IMR-90 (cell line): ENCODE results near the gene URB1. TPM values are rescaled to one million over a fixed set of nuclear protein-coding genes. Genes with fewer than 3 reads are reported as not detected.

Source experiments
- ATAC-seq: fragments of 200-7000 bp; cut with Tn5 transposase; 2 replicates; pipeline ENCODE4 v1.9.1; 2020; ENCODE audit warnings: low read depth, mild to moderate bottlenecking, moderate library complexity
- BruUV-seq: library from RNA; stranded (reverse); fragments of 400-500 nt; replicated peaks from 2 replicates; lab custom pipeline; 2021; lab: Mats Ljungman, UMichigan
- CTCF ChIA-PET: fragments of 300-600 bp; formaldehyde crosslinking; extraction: SDS; loops from one replicate; lab custom pipeline; 2021; ENCODE audit warnings: antibody characterized with exemption; lab: Yijun Ruan, JAX
- POLR2A ChIA-PET: fragments of 300-600 bp; sonication (Branson Sonifier 250); formaldehyde crosslinking; loops from one replicate; lab custom pipeline; 2022; ENCODE audit warnings: antibody characterized with exemption; ENCODE audit not compliant: unreplicated experiment; lab: Charles Lee
- DNase-seq: peaks from one replicate; pipeline ENCODE4 v3.0.0; 2013
- H2AFZ ChIP-seq: replicated peaks from 2 replicates; pipeline ENCODE3; 2013; ENCODE audit warnings: low read length, mild to moderate bottlenecking; ENCODE audit not compliant: poor library complexity
- H2AK5ac ChIP-seq: 2 replicates; pipeline ENCODE4 v1.6.1; 2013; ENCODE audit warnings: low read depth, low read length, inconsistent platforms
- H2AK9ac ChIP-seq: replicated peaks from 2 replicates; pipeline ENCODE3; 2013; ENCODE audit warnings: mild to moderate bottlenecking, low read depth, low read length, moderate library complexity; ENCODE audit not compliant: poor library complexity
- H2BK120ac ChIP-seq: 2 replicates; pipeline ENCODE4 v1.6.1; 2013; ENCODE audit warnings: low read depth, low read length, inconsistent platforms
- H2BK15ac ChIP-seq: 3 replicates; pipeline ENCODE4 v1.6.1; 2013; ENCODE audit warnings: low read depth, low read length, inconsistent platforms
- H2BK20ac ChIP-seq: 2 replicates; pipeline ENCODE4 v1.6.1; 2013; ENCODE audit warnings: low read depth, mild to moderate bottlenecking, inconsistent platforms, low read length, moderate library complexity
- H2BK5ac ChIP-seq: 2 replicates; pipeline ENCODE4 v1.6.1; 2013; ENCODE audit warnings: mild to moderate bottlenecking, low read depth, low read length, inconsistent platforms; ENCODE audit not compliant: poor library complexity, severe bottlenecking
- H3K14ac ChIP-seq: replicated peaks from 2 replicates; pipeline ENCODE4 v1.6.1; 2013; ENCODE audit warnings: low read depth, low read length, inconsistent platforms
- H3K18ac ChIP-seq: 2 replicates; pipeline ENCODE4 v1.6.1; 2013; ENCODE audit warnings: low read depth, low read length, control low read depth
- H3K23ac ChIP-seq: 2 replicates; pipeline ENCODE4 v1.6.1; 2013; ENCODE audit warnings: low read depth, low read length, inconsistent platforms
- H3K27ac ChIP-seq: 2 replicates; pipeline ENCODE4 v1.5.1; 2013; ENCODE audit warnings: mild to moderate bottlenecking, control low read depth, low read length; ENCODE audit not compliant: insufficient read depth
- H3K27me3 ChIP-seq: 2 replicates; pipeline ENCODE4 v1.6.1; 2013; ENCODE audit warnings: low read length; ENCODE audit not compliant: control insufficient read depth, insufficient read depth
- H3K36me3 ChIP-seq: 2 replicates; pipeline ENCODE4 v1.6.1; 2013; ENCODE audit warnings: low read length, mixed read lengths; ENCODE audit not compliant: control insufficient read depth, insufficient read depth
- H3K4ac ChIP-seq: 2 replicates; pipeline ENCODE4 v1.6.1; 2013; ENCODE audit warnings: low read depth, low read length, inconsistent platforms
- H3K4me1 ChIP-seq: 2 replicates; pipeline ENCODE4 v1.6.1; 2013; ENCODE audit warnings: low read length, mixed read lengths; ENCODE audit not compliant: control insufficient read depth, insufficient read depth
- H3K4me2 ChIP-seq: 2 replicates; pipeline ENCODE4 v1.6.1; 2013; ENCODE audit warnings: low read depth, mild to moderate bottlenecking, control low read depth, low read length, moderate library complexity
- H3K4me3 ChIP-seq: 2 replicates; pipeline ENCODE4 v1.5.1; 2013; ENCODE audit warnings: low read depth, mild to moderate bottlenecking, control low read depth, low read length, moderate library complexity; ENCODE audit not compliant: insufficient read depth
- H3K56ac ChIP-seq: 2 replicates; pipeline ENCODE4 v1.6.1; 2013; ENCODE audit warnings: low read length, inconsistent platforms; ENCODE audit not compliant: insufficient read depth; ENCODE audit errors: extremely low read depth
- H3K79me1 ChIP-seq, 2 experiments: 2 replicates each; pipeline ENCODE4 v1.6.1; 2013; ENCODE audit warnings: low read length in 2 of 2, inconsistent platforms in 1 of 2, low read depth in 1 of 2
- H3K9ac ChIP-seq: 2 replicates; pipeline ENCODE4 v1.6.1; 2013; ENCODE audit warnings: low read depth, low read length, control low read depth
- H3K9me1 ChIP-seq: 2 replicates; pipeline ENCODE4 v1.6.1; 2013; ENCODE audit warnings: low read length, inconsistent platforms; ENCODE audit not compliant: insufficient read depth
- H3K9me3 ChIP-seq: 2 replicates; pipeline ENCODE4 v1.6.1; 2013; ENCODE audit warnings: low read length; ENCODE audit not compliant: control insufficient read depth, insufficient read depth
- H4K20me1 ChIP-seq: 2 replicates; pipeline ENCODE4 v1.6.1; 2013; ENCODE audit warnings: low read length, inconsistent platforms; ENCODE audit not compliant: insufficient read depth
- H4K5ac ChIP-seq: 2 replicates; pipeline ENCODE4 v1.6.1; 2013; ENCODE audit warnings: mild to moderate bottlenecking, low read depth, low read length, control low read depth
- H4K8ac ChIP-seq, 2 experiments: 2 replicates each; pipeline ENCODE4 v1.6.1; 2013; ENCODE audit warnings: low read depth in 2 of 2, low read length in 2 of 2, control low read depth in 1 of 2, inconsistent platforms in 1 of 2
- H4K91ac ChIP-seq: 2 replicates; pipeline ENCODE4 v1.6.1; 2013; ENCODE audit warnings: low read depth, low read length, inconsistent platforms; ENCODE audit not compliant: insufficient read depth
- BHLHE40 ChIP-seq: fragments of 150-350 bp; IDR thresholded peaks from 2 replicates; pipeline ENCODE4 v1.6.1; 2016; ENCODE audit warnings: mild to moderate bottlenecking, low read depth, low read length
- CEBPB ChIP-seq: IDR thresholded peaks from 2 replicates; pipeline ENCODE4 v1.6.1; 2012; ENCODE audit warnings: low read depth, low read length, improper control_type of control experiment
- FOS ChIP-seq: fragments of 150-350 bp; IDR thresholded peaks from 2 replicates; pipeline ENCODE4 v1.6.1; 2016; ENCODE audit warnings: low read depth, low read length
- MAFK ChIP-seq: IDR thresholded peaks from 2 replicates; pipeline ENCODE4 v1.6.1; 2012; ENCODE audit warnings: low read depth, low read length, improper control_type of control experiment
- MAZ ChIP-seq: IDR thresholded peaks from 2 replicates; pipeline ENCODE4 v1.6.1; 2012; ENCODE audit warnings: low read depth, mild to moderate bottlenecking, low read length, improper control_type of control experiment, moderate library complexity, borderline replicate concordance
- MXI1 ChIP-seq: IDR thresholded peaks from 2 replicates; pipeline ENCODE4 v1.6.1; 2012; ENCODE audit warnings: low read depth, mild to moderate bottlenecking, low read length, moderate library complexity, borderline replicate concordance
- NFE2L2 ChIP-seq: fragments of 150-350 bp; IDR thresholded peaks from 2 replicates; pipeline ENCODE4 v1.6.1; 2016; ENCODE audit warnings: low read depth, mild to moderate bottlenecking, low read length
- POLR2A ChIP-seq: IDR thresholded peaks from 2 replicates; pipeline ENCODE4 v1.6.1; 2012; ENCODE audit warnings: mild to moderate bottlenecking, low read depth, low read length
- RAD21 ChIP-seq: IDR thresholded peaks from 2 replicates; pipeline ENCODE4 v1.6.1; 2012; ENCODE audit warnings: low read length, improper control_type of control experiment
- RFX5 ChIP-seq: IDR thresholded peaks from 2 replicates; pipeline ENCODE4 v1.8.0; 2012; ENCODE audit warnings: low read depth, mild to moderate bottlenecking, low read length, moderate library complexity
- SMC3 ChIP-seq: fragments of 150-350 bp; IDR thresholded peaks from 2 replicates; pipeline ENCODE4 v1.6.1; 2016; ENCODE audit warnings: low read depth, mild to moderate bottlenecking, antibody characterized with exemption, low read length, moderate library complexity
- WGBS, 2 experiments: methylation state at CpG; one replicate each; pipeline versions ENCODE4 v1.1.5 to v1.1.7; 2013; ENCODE audit warnings: missing lambda C conversion rate in 2 of 2; ENCODE audit not compliant: insufficient read length in 1 of 2; ENCODE audit errors: extremely low coverage in 2 of 2; 5-methylcytosine and 5-hydroxymethylcytosine counted together
- dilution Hi-C: fragments of 300-500 bp; cut with HindIII; formaldehyde crosslinking; loops from one replicate; pipeline ENCODE4 v1.14.3; 2018; ENCODE audit warnings: low sequenced_read_pairs; ENCODE audit not compliant: unreplicated experiment
- in situ Hi-C: fragments of 300-500 bp; cut with MboI; formaldehyde crosslinking; loops from 3 replicates; pipeline ENCODE4 v1.14.3; 2019; ENCODE audit warnings: low sequenced_read_pairs, inconsistent platforms, mixed read lengths
- intact Hi-C: fragments of 100-400 bp; cut with micrococcal nuclease; formaldehyde crosslinking; loops from 2 replicates; pipeline ENCODE4 v1.10.0; 2022
- polyA plus RNA-seq, 3 experiments: library from polyadenylated mRNA; depleted of rRNA; stranded (reverse); fragments of >200 nt; gene quantifications; 2 replicates each; pipeline ENCODE4 v1.2.3, GENCODE V29; 2012; ENCODE audit warnings: low replicate concordance in 1 of 3
- total RNA-seq: library from RNA; depleted of rRNA; stranded (reverse); fragments of >200 nt; gene quantifications from 2 replicates; pipeline ENCODE4 v1.2.3, GENCODE V29; 2012
- TF ChIP-seq, protein P1 (sequence below): fragments of 150-350 bp; IDR thresholded peaks from 2 replicates; pipeline ENCODE4 v1.6.1; 2017; ENCODE audit warnings: mild to moderate bottlenecking, antibody characterized with exemption, low read length, low read depth
- TF ChIP-seq, protein P2 (sequence below): fragments of 150-350 bp; IDR thresholded peaks from 2 replicates; pipeline ENCODE4 v1.6.1; 2016; ENCODE audit warnings: low read depth, mild to moderate bottlenecking, low read length, moderate library complexity, borderline replicate concordance

Gene URB1
- total and polyA plus RNA-seq, 2 of the 4 experiments (the other 2 are of a cell fraction) = 9.2 to 12.7 TPM

DNA sequence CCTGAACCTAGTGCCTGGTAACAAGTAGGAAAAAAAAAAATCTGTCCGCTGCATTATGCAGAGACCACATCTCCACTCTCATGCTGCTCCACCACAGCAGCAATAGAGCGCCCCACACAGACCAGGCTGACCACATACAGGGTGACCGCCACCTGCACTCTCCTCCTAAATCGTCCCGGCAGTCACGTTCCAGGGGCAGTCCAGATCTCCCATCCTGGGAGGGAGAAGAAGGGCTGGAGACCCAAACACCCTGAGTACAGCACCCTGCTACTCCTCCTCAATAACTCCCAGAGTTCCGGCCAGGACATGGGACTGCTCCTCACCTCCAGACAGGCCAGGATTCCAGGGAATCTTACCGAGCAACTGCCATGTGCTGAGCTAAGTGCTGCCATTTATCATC, 15.3 kb downstream of the URB1 start:
- H3K9me1 ChIP-seq = no peaks in the 10 kb centered on the region; the same call in 1 of the 2 replicates
- no peak overlapping the region for H2AFZ ChIP-seq
- no TSS peak for BruUV-seq
- no peaks in the 10 kb centered on the region for H3K9me3 ChIP-seq
- no peak overlapping the region for H2BK20ac ChIP-seq
- dilution Hi-C loops = no loop called here
- no peak overlapping the region for H3K4me2 ChIP-seq
- H3K27me3 ChIP-seq = no peaks in the 10 kb centered on the region
- in situ Hi-C loops = loop anchor here (25.0 kb wide), 1 partner anchor 360 kb away; the partner anchor contains the start of gene SYNJ1
- no peak overlapping the region for H3K4me3 ChIP-seq
- no peak overlapping the region for H2BK120ac ChIP-seq
- peaks cover 25 to 44% of the 10 kb centered on the region in 2 experiments for H3K79me1 ChIP-seq
- TF ChIP-seq, protein P1, sequence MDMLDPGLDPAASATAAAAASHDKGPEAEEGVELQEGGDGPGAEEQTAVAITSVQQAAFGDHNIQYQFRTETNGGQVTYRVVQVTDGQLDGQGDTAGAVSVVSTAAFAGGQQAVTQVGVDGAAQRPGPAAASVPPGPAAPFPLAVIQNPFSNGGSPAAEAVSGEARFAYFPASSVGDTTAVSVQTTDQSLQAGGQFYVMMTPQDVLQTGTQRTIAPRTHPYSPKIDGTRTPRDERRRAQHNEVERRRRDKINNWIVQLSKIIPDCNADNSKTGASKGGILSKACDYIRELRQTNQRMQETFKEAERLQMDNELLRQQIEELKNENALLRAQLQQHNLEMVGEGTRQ = no peak
- TF ChIP-seq SMC3 = no peak
- TF ChIP-seq MAZ = no peak
- no peak for TF ChIP-seq CEBPB
- TF ChIP-seq BHLHE40 = no peak
- TF ChIP-seq POLR2A = no peak
- no peak for TF ChIP-seq MAFK
- TF ChIP-seq RAD21 = no peak
- TF ChIP-seq FOS = no peak
- TF ChIP-seq RFX5 = no peak
- TF ChIP-seq MXI1 = no peak
- TF ChIP-seq, protein P2, sequence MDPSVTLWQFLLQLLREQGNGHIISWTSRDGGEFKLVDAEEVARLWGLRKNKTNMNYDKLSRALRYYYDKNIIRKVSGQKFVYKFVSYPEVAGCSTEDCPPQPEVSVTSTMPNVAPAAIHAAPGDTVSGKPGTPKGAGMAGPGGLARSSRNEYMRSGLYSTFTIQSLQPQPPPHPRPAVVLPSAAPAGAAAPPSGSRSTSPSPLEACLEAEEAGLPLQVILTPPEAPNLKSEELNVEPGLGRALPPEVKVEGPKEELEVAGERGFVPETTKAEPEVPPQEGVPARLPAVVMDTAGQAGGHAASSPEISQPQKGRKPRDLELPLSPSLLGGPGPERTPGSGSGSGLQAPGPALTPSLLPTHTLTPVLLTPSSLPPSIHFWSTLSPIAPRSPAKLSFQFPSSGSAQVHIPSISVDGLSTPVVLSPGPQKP = no peak
- TF ChIP-seq NFE2L2 = no peak
- H3K23ac ChIP-seq = no peak overlapping the region
- no peak overlapping the region for H2BK15ac ChIP-seq
- no peak for DNase-seq
- intact Hi-C loops = no loop called here
- H3K18ac ChIP-seq = no peak overlapping the region
- no peak overlapping the region for H3K27ac ChIP-seq
- no peak overlapping the region for H3K9ac ChIP-seq
- H3K4ac ChIP-seq = no peak overlapping the region
- no peak for ATAC-seq
- H2BK5ac ChIP-seq = no peak overlapping the region
- peaks cover 34% of the 10 kb centered on the region for H3K36me3 ChIP-seq
- H3K56ac ChIP-seq = no peak overlapping the region
- no peak overlapping the region for H4K91ac ChIP-seq
- no peak overlapping the region for H2AK5ac ChIP-seq
- no peak overlapping the region for H4K8ac ChIP-seq
- POLR2A ChIA-PET = no interaction called here
- no peak overlapping the region for H3K14ac ChIP-seq
- 86% methylated on average over 1 of the region's 8 CpGs; no CpG with 5 or more reads in 1 of the 2 experiments for WGBS, 2 experiments
- no peaks in the 10 kb centered on the region for H4K20me1 ChIP-seq
- peaks cover 5% of the 10 kb centered on the region for H3K4me1 ChIP-seq
- no peak overlapping the region for H4K5ac ChIP-seq
- no peak overlapping the region for H2AK9ac ChIP-seq
- CTCF ChIA-PET = no interaction called here
